Neuron (in vitro differentiated cells): Measurements from ENCODE around the gene DNAJB1.

Experiments
- H2AFZ ChIP-seq: one replicate; pipeline ENCODE4 v1.6.1; 2013; ENCODE audit warnings: low read depth, mild to moderate bottlenecking, inconsistent platforms, low read length, moderate library complexity
- H3K27me3 ChIP-seq: one replicate; pipeline ENCODE4 v1.6.1; 2013; ENCODE audit warnings: low read length; ENCODE audit not compliant: insufficient read depth
- H3K36me3 ChIP-seq: one replicate; pipeline ENCODE4 v1.6.1; 2013; ENCODE audit warnings: low read length; ENCODE audit not compliant: insufficient read depth
- H3K4me1 ChIP-seq: one replicate; pipeline ENCODE4 v1.6.1; 2013; ENCODE audit warnings: low read length; ENCODE audit not compliant: insufficient read depth
- H3K4me3 ChIP-seq: 2 replicates; pipeline ENCODE4 v1.5.1; 2013; ENCODE audit warnings: mild to moderate bottlenecking, low read length, moderate library complexity
- H3K9me3 ChIP-seq: one replicate; pipeline ENCODE4 v1.6.1; 2013; ENCODE audit warnings: low read length

Gene DNAJB1

GRCh38 chr19:14494411-14494810, 23.8 kb downstream of the DNAJB1 start:
- H3K9me3 ChIP-seq, result no peaks in the 10 kb centered on the region
- peaks cover 21% of the 10 kb centered on the region for H3K4me1 ChIP-seq
- H3K27me3 ChIP-seq, result peaks cover 2% of the 10 kb centered on the region
- no peak overlapping the region for H2AFZ ChIP-seq
- peak overlapping the region; percentile 85 for H3K4me3 ChIP-seq
- H3K36me3 ChIP-seq, result peaks cover 15% of the 10 kb centered on the region

- Histone ChIP-seq H3K4me3 (no peak overlapping the region), H2AFZ (no peak overlapping the region), H3K27me3 (peaks cover 2% of the 10 kb centered on the region), H3K9me3 (no peaks in the 10 kb centered on the region), H3K36me3 (peaks cover 22% of the 10 kb centered on the region), H3K4me1 (peaks cover 20% of the 10 kb centered on the region)
Measured at GRCh38 chr19:14492756-14493337, 25.4 kb downstream of the DNAJB1 start.

- Histone ChIP-seq H3K9me3 (no peaks in the 10 kb centered on the region), H2AFZ (no peak overlapping the region), H3K36me3 (peaks cover 22% of the 10 kb centered on the region), H3K27me3 (no peaks in the 10 kb centered on the region), H3K4me3 (no peak overlapping the region), H3K4me1 (no peaks in the 10 kb centered on the region)
Measured at GRCh38 chr19:14487370-14488125, 30.6 kb downstream of the DNAJB1 start.

GRCh38 chr19:14482172-14482941, 35.8 kb downstream of the DNAJB1 start:
- Histone ChIP-seq H2AFZ (no peak overlapping the region), H3K4me3 (no peak overlapping the region), H3K36me3 (peaks cover 27% of the 10 kb centered on the region)

GRCh38 chr19:14480700-14481079, 37.5 kb downstream of the DNAJB1 start:
- Histone ChIP-seq H3K4me3 (no peak overlapping the region), H3K36me3 (peaks cover 24% of the 10 kb centered on the region), H3K4me1 (peaks cover 4% of the 10 kb centered on the region), H3K27me3 (no peaks in the 10 kb centered on the region), H3K9me3 (no peaks in the 10 kb centered on the region), H2AFZ (no peak overlapping the region)

More at GRCh38 chr19:14482172-14482941, 35.8 kb downstream of the DNAJB1 start:
- no peaks in the 10 kb centered on the region for H3K9me3 ChIP-seq
- no peaks in the 10 kb centered on the region for H3K4me1 ChIP-seq
- H3K27me3 ChIP-seq, result no peaks in the 10 kb centered on the region

- Histone ChIP-seq H3K9me3 (no peaks in the 10 kb centered on the region), H2AFZ (no peak overlapping the region), H3K4me3 (no peak overlapping the region), H3K36me3 (peaks cover 24% of the 10 kb centered on the region), H3K4me1 (peaks cover 7% of the 10 kb centered on the region), H3K27me3 (no peaks in the 10 kb centered on the region)
Measured at GRCh38 chr19:14479975-14480699, 38.1 kb downstream of the DNAJB1 start.

GRCh38 chr19:14479309-14479974, 38.8 kb downstream of the DNAJB1 start:
- H3K4me3 ChIP-seq, result no peak overlapping the region
- peaks cover 7% of the 10 kb centered on the region for H3K4me1 ChIP-seq
- H3K36me3 ChIP-seq, result peaks cover 24% of the 10 kb centered on the region
- H3K27me3 ChIP-seq, result no peaks in the 10 kb centered on the region
- H3K9me3 ChIP-seq, result no peaks in the 10 kb centered on the region
- H2AFZ ChIP-seq, result no peak overlapping the region

GRCh38 chr19:14478113-14478545, 40.1 kb downstream of the DNAJB1 start:
- H3K4me1 ChIP-seq, result peaks cover 7% of the 10 kb centered on the region
- H3K9me3 ChIP-seq, result no peaks in the 10 kb centered on the region
- no peak overlapping the region for H2AFZ ChIP-seq
- H3K27me3 ChIP-seq, result no peaks in the 10 kb centered on the region
- H3K36me3 ChIP-seq, result peaks cover 24% of the 10 kb centered on the region
- H3K4me3 ChIP-seq, result no peak overlapping the region

GRCh38 chr19:14477418-14478112, 40.6 kb downstream of the DNAJB1 start:
- H3K9me3 ChIP-seq, result no peaks in the 10 kb centered on the region
- H2AFZ ChIP-seq, result no peak overlapping the region
- peaks cover 7% of the 10 kb centered on the region for H3K4me1 ChIP-seq
- no peak overlapping the region for H3K4me3 ChIP-seq
- H3K36me3 ChIP-seq, result peaks cover 24% of the 10 kb centered on the region
- no peaks in the 10 kb centered on the region for H3K27me3 ChIP-seq

- H3K4me3 ChIP-seq, result no peak overlapping the region
- no peak overlapping the region for H2AFZ ChIP-seq
- no peaks in the 10 kb centered on the region for H3K9me3 ChIP-seq
- peaks cover 7% of the 10 kb centered on the region for H3K4me1 ChIP-seq
- H3K27me3 ChIP-seq, result no peaks in the 10 kb centered on the region
- H3K36me3 ChIP-seq, result peaks cover 20% of the 10 kb centered on the region
Measured at GRCh38 chr19:14476673-14477401, 41.4 kb downstream of the DNAJB1 start.

GRCh38 chr19:14476327-14476672, 41.9 kb downstream of the DNAJB1 start:
- Histone ChIP-seq H3K9me3 (no peaks in the 10 kb centered on the region), H2AFZ (no peak overlapping the region), H3K27me3 (no peaks in the 10 kb centered on the region), H3K4me1 (peaks cover 7% of the 10 kb centered on the region), H3K4me3 (no peak overlapping the region), H3K36me3 (peaks cover 18% of the 10 kb centered on the region)
